ENCODE measurements around the gene APMAP. TPM values are rescaled to one million over a fixed set of nuclear protein-coding genes. Genes with fewer than 3 reads are reported as not detected.

Gene APMAP
- total and polyA plus RNA-seq, 9 of the 15 experiments (the other 6 are each of a cell fraction or from before 2014, with no cell fraction given) = 6.7 to 18.2 (median 14.4) TPM

- Histone ChIP-seq H3K4me1 (replicated peaks in 1 of 2; ENCODE audit: control insufficient read depth in 2 of 2, insufficient read depth in 2 of 2, low read length in 2 of 2) (peaks cover 5% of the 10 kb centered on the region in 2 experiments; a peak in 4 of 5 replicates), H3K4me3 (no peak overlapping the region), H2AFZ (ENCODE audit: low read depth, low read length) (no peak overlapping the region), H3K9me1 (ENCODE audit: control insufficient read depth, insufficient read depth, low read length) (no peaks in the 10 kb centered on the region), H3K9ac (ENCODE audit: insufficient read depth in 1 of 2, low read depth in 2 of 2, low read length in 2 of 2) (no peak overlapping the region), H3K4me2 (ENCODE audit: insufficient read depth, low read length) (no peak overlapping the region), H4K20me1 (replicated peaks; ENCODE audit: control insufficient read depth, insufficient read depth, low read length) (peaks cover 4% of the 10 kb centered on the region; the same call in 1 of the 2 replicates), H3K27ac (ENCODE audit: extremely low read depth, low read depth, low read length) (no peak overlapping the region), H3K79me2 (ENCODE audit: control insufficient read depth, insufficient read depth, low read length) (peaks cover 26% of the 10 kb centered on the region), H3K27me3 (ENCODE audit: control insufficient read depth in 2 of 2, insufficient read depth in 2 of 2, low read length in 2 of 2) (no peaks in the 10 kb centered on the region), H3K9me3 (replicated peaks; ENCODE audit: control insufficient read depth, insufficient read depth, low read depth, low read length) (no peaks in the 10 kb centered on the region), H3K36me3 (ENCODE audit: control insufficient read depth, insufficient read depth, low read length) (peaks cover 17% of the 10 kb centered on the region; the same call in 1 of the 3 replicates)
- DNase-seq (ENCODE audit: extremely low read depth in 1 of 4, low spot score in 3 of 4) (no peak), ATAC-seq (no peak), FAIRE-seq (no peak)
- intact Hi-C loops (cut with micrococcal nuclease) = no loop called here
- no peak for TF ChIP-seq L3MBTL2 (IDR thresholded peaks at IDR 0.05)
- no peak for TF ChIP-seq ZNF184 (CRISPR knock-in tag; IDR thresholded peaks at IDR 0.05)
- TF ChIP-seq ZNF277 (CRISPR knock-in tag; IDR thresholded peaks at IDR 0.05; ENCODE audit: borderline replicate concordance) = no peak
- TF ChIP-seq CUX1 (CRISPR knock-in tag; IDR thresholded peaks at IDR 0.05) = no peak
- TF ChIP-seq PBX2 (CRISPR knock-in tag; IDR thresholded peaks at IDR 0.05; ENCODE audit: low read depth) = no peak
- TF ChIP-seq PBX2 (tag; conservative IDR thresholded peaks at IDR 0.05; ENCODE audit: low read depth) = no peak
- TF ChIP-seq TRIM24 (IDR thresholded peaks at IDR 0.05) = peak in 1 of 2 experiments; percentile 53; a peak in 2 of 4 replicates
- TF ChIP-seq CEBPG (CRISPR knock-in tag; IDR thresholded peaks at IDR 0.05) = no peak
- TF ChIP-seq CEBPG (tag; conservative IDR thresholded peaks at IDR 0.05 in 1 of 2, IDR thresholded peaks at IDR 0.05 in 1 of 2) = peak in 1 of 2 experiments; percentile 69; a peak in 2 of 4 replicates
- TF ChIP-seq SRSF9 (IDR thresholded peaks at IDR 0.05; ENCODE audit: borderline replicate concordance, low read depth, low read length) = no peak
- BruUV-seq (replicated peaks) = no TSS peak
- in situ Hi-C loops (cut with MboI) = no loop called here
- ChIA-PET POLR2A (no interaction called here), CTCF (ENCODE audit: low intra/inter-chr PET ratio) (no interaction called here)
- WGBS (ENCODE audit: insufficient coverage, low coverage, missing lambda C conversion rate) = 71% methylated on average over 2 of the region's 2 CpGs
These were observed 5.3 kb downstream of the APMAP start for GRCh38 chr20:24987244-24987643.

Measured in K562 (cell line).